RPMI7951 (cell line): ENCODE measurements around the gene MAGIX. TPM values are rescaled to one million over a fixed set of nuclear protein-coding genes. Genes with fewer than 3 reads are reported as not detected.

ENCODE experiments used
- DNase-seq: peaks from one replicate; pipeline ENCODE4 v3.0.0-alpha.2; 2012; ENCODE audit warnings: low read depth
- total RNA-seq: library from RNA; depleted of rRNA; stranded (reverse); fragments of >200 nt; shearing (Covaris generic); gene quantifications from 2 replicates; pipeline ENCODE4 v1.2.3, GENCODE V29; 2014

The MAGIX gene
- total RNA-seq, 1 experiment from 2014 or later, result 2.4 TPM

DNA sequence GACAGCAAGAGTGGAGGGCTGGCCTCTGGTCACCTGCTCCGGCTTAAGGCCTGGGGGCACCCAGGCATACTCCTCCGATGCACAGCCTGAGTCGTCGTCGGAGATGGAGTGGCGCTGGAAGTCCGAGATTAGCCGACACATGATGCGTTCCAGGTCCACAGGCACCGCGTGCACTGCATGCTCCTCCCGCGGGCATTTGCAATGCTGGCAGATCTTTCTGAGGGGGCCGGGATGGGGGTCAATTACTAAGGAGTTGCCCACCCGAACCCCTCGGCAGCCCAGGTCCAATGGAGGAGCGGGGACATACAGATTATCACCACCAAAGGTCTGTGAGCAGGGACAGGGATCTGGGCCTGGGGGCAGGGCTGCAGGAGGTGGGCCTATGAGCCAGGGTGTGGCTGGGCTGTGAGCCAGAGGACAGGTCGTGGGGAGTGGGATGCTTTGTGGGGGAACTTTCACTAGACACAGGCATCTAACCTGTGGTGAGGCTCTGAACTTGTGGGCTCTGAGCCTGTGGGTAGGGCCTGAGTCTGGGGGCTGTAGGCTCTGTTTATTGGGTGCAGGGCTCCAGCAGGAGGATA lies 21.2 kb downstream of the MAGIX start:
- no peak for DNase-seq

DNA sequence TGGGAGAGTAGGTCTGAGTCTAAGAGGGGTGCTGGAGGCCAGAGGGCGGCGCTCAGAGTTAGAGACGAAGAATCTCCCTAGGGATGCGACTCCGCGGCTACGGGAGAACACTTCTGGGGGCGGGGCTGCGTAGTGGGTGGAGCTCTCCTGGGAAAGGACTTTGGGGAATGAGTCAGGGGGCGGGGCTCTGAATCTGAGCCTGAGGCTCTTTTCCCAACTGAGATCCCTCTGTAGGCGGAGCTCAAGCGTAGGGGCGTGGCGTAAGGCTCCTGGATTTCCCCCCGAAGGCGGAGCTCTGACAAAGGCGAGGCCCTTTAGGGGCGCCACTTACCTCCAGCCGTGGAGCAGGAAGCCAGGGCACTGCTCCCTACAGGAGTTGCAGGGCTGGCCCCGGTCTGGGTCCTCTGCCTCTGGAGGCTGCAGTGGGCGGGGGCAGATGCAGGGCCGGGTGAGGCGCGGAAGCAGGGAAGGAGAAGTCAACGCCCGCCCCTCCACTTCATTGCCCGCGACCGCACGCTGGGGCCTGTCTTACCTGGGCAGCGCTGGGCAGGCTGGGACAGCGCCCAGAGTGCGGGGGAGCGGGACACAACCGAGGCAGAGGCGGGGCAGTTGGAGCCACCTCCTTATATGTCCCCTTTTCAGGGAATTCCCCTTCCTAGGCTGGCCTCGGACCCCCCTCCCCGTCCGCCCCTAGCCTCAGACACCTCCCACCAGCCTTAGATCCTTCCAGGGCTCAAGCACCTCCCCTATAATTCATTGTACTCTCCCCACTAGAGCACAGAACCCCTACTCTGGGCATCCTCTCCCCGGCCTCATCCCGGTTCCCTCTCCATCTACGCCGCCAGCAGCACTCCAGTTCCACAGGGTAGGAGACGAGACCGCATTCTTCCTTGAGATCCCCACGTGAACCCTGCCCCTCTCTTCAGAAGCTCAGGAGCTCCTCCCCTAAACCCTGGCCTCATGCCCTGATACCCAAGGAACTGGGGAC lies 22.0 kb downstream of the MAGIX start:
- DNase-seq, result peak; percentile 93

DNA sequence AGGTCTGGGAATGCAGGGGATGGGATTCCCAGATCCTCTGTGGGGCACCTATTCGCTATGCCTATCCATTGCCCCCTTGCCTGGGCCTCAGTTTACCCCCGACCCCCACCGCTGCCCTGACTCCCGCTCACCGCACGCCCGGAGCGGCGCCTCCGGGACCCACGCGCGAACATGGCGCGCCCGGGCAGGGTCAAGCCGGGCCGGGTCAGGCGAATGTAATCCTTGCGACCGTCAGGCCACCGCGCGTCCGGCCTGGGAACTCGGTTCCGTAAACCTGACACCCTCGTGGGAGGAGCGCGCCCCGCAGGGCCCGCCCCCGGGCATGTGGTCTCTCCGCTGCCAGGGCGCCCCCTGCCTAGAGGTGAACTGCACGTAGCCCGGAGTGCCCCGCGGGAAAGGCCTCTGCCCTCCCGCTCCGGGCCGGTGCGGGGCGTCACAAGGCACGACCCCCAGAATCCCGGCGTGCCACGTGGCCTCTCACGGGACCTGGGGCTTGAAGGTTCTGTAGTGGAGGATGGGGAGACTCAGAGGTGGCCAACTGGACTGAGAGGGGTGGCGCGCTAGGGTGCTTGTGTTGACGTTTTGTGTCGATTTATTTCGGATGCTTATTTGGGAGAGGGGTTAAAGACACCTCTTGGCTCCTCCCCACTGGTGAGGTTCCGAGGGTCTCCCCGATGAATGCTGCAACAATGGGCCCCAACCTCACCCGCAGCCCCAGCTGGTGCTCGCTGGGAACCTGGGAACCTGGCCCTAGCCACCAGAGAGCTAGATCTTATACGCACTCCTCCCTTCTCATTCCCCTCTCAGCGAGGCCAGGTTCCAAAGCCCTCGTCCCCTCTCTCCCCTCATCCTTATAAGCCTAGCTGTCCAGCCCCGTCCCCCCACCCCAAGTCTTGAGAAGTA lies 23.8 kb downstream of the MAGIX start, which contains the start of gene PRICKLE3:
PRICKLE3 (minus strand) TSS at position 249 of the 903 bp plus-strand sequence; CDS start at position 173, 76 bp downstream.
- peak; percentile 77 for DNase-seq

DNA sequence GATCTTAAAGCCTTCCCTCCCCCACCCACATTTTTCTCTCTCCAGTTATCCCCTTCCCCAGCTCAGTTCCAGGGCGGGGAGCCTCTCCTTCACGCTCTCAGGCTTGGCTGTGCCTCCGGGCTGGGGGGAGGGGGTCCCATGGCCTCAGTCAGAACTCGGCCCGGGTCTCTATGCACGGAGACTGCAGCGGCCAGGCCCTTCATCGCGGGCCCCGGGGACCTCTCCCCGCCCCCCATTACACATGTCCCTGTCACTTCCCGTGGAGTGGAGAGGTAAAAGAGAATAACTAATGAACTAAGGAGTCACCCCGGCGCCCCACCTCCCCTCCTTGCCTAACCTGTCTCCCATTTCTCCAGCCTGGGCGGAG lies 24.5 kb downstream of the MAGIX start:
- DNase-seq, result no peak

- DNase-seq, result no peak
These were observed 25.0 kb downstream of the MAGIX start for GRCh38 chrX:49187526-49187925.

DNA sequence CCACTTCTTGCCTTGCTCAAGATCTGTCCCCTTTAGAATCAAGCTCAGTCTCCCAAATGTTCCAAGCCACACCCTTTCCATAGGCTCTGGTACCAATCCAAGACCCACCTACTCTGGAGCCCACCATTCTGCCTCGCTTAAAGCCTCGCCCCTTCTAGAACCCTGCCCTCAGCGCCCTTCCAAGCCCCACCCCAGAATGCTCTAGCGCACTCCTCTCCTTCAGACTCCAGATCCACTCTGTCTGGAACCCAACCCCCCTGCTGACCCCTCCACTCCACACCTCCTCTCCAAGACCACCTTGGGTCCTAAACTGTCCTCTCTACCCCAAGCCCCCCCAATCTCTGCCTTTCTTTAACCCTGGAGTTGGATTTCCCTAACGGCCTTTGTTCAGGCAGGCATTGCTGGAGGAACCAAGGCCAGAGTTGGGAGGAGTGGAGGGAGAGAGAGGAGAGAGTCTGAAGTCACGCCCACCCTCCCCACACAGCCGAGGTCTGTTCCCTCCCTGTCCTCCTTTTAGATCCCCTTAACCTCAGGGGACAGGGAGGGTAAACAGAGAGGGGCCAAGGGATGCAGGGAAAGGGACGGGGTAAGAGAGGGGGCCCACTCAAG lies 26.0 kb downstream of the MAGIX start:
- no peak for DNase-seq

GRCh38 chrX:49189606-49190005 lies 27.0 kb downstream of the MAGIX start:
- DNase-seq, result no peak

- peak; percentile 100 for DNase-seq
These were observed 28.4 kb downstream of the MAGIX start for GRCh38 chrX:49190821-49191573.

DNA sequence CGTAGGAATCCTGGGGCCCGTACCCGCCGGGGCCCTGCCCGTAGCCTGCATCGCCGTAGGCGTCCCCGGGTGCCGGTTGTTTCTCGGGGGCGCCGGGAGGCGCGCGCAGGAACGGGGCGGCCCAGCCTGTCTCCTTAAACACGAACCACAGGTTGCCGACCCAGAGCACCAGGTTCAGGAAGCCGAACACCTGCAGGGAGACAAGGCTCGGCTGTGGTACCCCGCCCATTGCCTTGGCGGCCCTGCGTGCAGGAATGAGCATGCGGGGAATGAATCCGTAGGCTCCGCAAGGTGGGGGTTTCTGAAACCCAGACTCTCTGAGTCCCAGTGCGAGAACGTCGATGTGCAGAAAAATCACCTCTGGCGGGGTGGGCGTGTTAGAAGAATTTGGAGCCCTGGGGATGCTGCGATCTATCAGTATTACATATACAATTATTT lies 29.0 kb downstream of the MAGIX start:
- no peak for DNase-seq

- peak; percentile 31 for DNase-seq
These were observed 30.3 kb downstream of the MAGIX start for GRCh38 chrX:49192722-49193328.

DNA sequence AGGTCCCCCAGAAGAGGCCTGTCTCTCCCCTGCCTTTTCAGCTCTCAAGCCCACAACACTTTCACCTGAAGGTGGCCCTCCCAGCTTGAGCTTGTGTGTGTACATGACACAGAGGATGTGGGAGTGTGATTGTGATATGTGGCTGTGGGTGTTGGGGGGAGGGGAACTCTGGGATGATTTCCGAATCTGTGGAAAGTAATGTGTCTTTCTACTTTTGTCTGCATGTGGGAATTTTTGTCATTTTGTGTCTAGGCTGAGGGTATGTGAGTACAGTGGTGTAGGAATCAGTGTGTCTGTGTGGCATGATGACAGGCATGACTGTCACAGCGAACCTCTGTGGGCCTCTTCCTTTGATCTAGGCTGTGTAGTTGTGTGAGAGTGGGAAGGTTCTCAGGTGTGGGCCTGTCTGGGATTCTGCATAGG lies 31.0 kb downstream of the MAGIX start:
- no peak for DNase-seq

- DNase-seq, result no peak
These were observed 35.1 kb downstream of the MAGIX start for GRCh38 chrX:49197543-49198087.

DNA sequence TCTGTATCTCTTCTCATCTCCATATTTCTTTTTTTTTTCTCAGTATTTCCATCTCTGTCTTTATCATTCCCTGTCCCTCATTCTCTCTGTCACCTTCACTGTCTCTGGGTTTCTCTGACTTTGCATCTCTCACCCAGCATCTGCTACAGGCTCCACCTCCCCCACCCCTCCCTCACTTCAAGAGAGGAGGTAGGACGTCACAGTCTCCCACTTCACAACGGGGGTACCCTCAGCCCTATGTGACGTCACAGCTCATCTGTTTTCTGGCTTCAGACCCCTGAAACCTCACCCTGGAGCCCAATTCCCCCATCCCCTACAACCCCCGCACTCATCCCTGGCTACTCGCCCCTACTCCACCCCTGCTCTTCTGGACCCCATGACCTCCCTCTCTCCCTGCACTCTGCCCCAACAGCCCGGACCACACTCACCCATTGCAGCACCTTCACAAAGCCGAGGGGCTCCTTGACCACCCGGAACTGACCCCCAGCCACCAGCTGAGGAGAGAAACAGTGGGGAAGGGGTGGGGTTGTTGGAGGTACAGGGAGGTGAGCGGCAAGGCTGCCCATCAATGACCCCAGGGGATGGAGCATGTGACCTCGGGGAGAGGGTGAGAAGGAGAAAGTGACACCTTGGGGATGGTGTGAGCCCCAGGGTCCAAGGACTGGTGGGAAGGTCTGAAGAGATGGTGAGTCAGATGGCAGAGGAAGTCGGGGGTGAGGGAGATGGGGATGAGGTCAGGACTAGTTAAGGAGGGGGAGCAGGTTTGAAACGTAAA lies 36.2 kb downstream of the MAGIX start:
- no peak for DNase-seq

GRCh38 chrX:49199315-49199595 lies 36.7 kb downstream of the MAGIX start:
- DNase-seq, result no peak

GRCh38 chrX:49199906-49200771 lies 37.6 kb downstream of the MAGIX start, which contains the start of gene SYP:
Gene SYP, minus strand, starts transcription at chrX:49200193. Its CDS starts 7 bp downstream, at chrX:49200186.
- DNase-seq, result peak; percentile 87

- DNase-seq, result no peak
These were observed 39.5 kb downstream of the MAGIX start for GRCh38 chrX:49202022-49202421.

GRCh38 chrX:49203536-49203935 lies 41.0 kb downstream of the MAGIX start:
- DNase-seq, result no peak

- no peak for DNase-seq
These were observed 41.5 kb downstream of the MAGIX start for GRCh38 chrX:49204017-49204416.
